Activated gamma-delta T cell treated with anti-CD3 and anti-CD28 coated beads, Interleukin-2, amount 50 U/mL, for 16 hours (primary cell): ENCODE results near the gene LLPH.

Source experiments
- DNase-seq: peaks from one replicate; pipeline ENCODE4 v3.0.0-alpha.2; 2020; ENCODE audit warnings: low read depth

Gene LLPH

GRCh38 chr12:66142826-66143225 lies 12.3 kb upstream of the LLPH start:
- no peak for DNase-seq

GRCh38 chr12:66141299-66141698 lies 10.7 kb upstream of the LLPH start:
- DNase-seq: no peak

GRCh38 chr12:66140731-66141130 lies 10.2 kb upstream of the LLPH start:
- no peak for DNase-seq

- DNase-seq: no peak
Measured at GRCh38 chr12:66139328-66139727, 8.8 kb upstream of the LLPH start.

GRCh38 chr12:66137937-66138336 lies 7.4 kb upstream of the LLPH start:
- DNase-seq: no peak

- no peak for DNase-seq
Measured at GRCh38 chr12:66132408-66132807, 1.9 kb upstream of the LLPH start.

GRCh38 chr12:66131067-66131688 lies 628 bp upstream of the LLPH start:
- no peak for DNase-seq

- DNase-seq: no peak
Measured at GRCh38 chr12:66129934-66130266, 650 bp downstream of the LLPH start.

- no peak for DNase-seq
Measured at GRCh38 chr12:66127650-66128049, 2.9 kb downstream of the LLPH start.

GRCh38 chr12:66120477-66120876 lies 10.1 kb downstream of the LLPH start:
- DNase-seq: no peak

- DNase-seq: no peak
Measured at GRCh38 chr12:66119870-66120241, 10.7 kb downstream of the LLPH start.

GRCh38 chr12:66119229-66119869 lies 11.2 kb downstream of the LLPH start:
- no peak for DNase-seq

GRCh38 chr12:66118240-66118891 lies 12.2 kb downstream of the LLPH start:
- no peak for DNase-seq

GRCh38 chr12:66117242-66117641 lies 13.3 kb downstream of the LLPH start:
- DNase-seq: no peak

GRCh38 chr12:66115071-66115600 lies 15.4 kb downstream of the LLPH start:
- no peak for DNase-seq

GRCh38 chr12:66113471-66113870 lies 17.1 kb downstream of the LLPH start:
- DNase-seq: no peak

- no peak for DNase-seq
Measured at GRCh38 chr12:66111605-66112004, 18.9 kb downstream of the LLPH start.

- no peak for DNase-seq
Measured at GRCh38 chr12:66109056-66109455, 21.5 kb downstream of the LLPH start.

- DNase-seq: no peak
Measured at GRCh38 chr12:66108386-66108785, 22.2 kb downstream of the LLPH start.

GRCh38 chr12:66107451-66107915 lies 23.1 kb downstream of the LLPH start:
- peak; percentile 22 for DNase-seq

GRCh38 chr12:66103016-66103913 lies 27.3 kb downstream of the LLPH start:
- no peak for DNase-seq

GRCh38 chr12:66092559-66093269 lies 37.8 kb downstream of the LLPH start:
- no peak for DNase-seq
